HL-60/S4 treated with phorbol 12-myristate 13-acetate at 8.2 ng/mL for 4 days and 3 days (cell line): Measurements from ENCODE around the gene TAC1.
"Not testable (repeated sequence)": the region's sequence is repeated elsewhere in the genome, so short reads cannot be mapped to it uniquely, and the experiment has no call there.

Experiments used
- in situ Hi-C: fragments of 300-500 bp; cut with MboI; formaldehyde crosslinking; loops from 2 replicates; pipeline ENCODE4 v1.15.0; 2022; ENCODE audit warnings: low sequenced_read_pairs

Gene TAC1

GRCh38 chr7:97731736-97732564 is at the start of gene TAC1:
Gene TAC1 (plus strand): TSS chr7:97732086. CDS start chr7:97732613, 527 bp downstream.
- in situ Hi-C loops: no loop called here

DNA sequence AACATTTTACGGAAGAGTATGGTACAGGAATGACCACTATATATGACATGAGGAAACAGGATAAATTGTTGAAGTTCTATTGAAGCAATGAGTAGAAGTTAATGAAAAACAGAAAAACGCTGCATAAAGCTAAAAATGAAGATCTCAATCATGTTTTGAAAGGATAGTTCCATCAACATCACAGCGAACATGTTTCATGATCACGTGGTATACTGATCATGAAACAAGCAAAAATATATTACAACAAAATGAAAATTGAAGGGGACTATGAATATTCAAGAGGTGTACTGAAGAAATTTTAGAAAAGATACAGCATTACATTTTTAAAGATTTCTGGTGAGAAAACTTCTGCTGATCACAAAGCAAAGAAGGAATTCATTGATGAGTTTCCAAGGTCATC is 45.9 kb upstream of the TAC1 start:
- in situ Hi-C loops: no loop called here

DNA sequence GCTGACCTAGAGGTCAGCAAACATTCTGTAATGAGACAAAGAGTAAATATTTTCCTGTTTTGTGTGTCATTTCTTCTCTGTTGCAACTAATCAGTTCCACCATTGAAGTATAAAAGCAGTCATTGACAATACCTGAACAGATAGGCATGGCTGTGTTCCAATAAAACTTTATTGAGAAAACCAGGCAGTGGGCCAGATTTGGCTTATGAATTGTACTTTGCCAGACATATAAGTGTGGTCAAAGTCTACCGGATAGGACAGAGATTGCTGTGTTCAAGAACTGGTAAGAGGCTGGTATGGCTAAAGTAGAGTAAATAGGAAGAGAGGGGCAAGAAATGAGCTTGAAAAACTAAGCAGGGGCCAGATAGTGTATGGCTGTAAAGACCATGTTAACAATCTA is 38.3 kb upstream of the TAC1 start:
- in situ Hi-C loops: no loop called here

DNA sequence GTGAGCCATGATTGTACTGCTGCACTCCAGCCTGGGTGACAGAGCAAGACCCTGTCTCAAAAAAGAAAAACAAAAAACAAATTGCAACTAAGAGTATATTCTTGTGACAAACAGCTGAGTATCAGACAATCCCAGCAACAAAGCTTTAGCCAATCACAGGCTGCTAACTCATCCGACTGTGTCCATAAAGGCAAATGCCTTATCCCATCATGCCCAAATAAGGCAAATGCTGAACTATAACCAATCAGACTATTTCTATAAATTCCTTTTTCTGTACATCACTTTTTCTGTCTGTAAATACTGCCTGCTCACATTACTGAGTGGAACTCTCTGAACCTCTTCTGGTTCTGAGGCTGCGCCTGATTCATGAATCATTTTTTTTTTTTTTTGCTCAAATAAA is 37.5 kb upstream of the TAC1 start:
- in situ Hi-C loops: no loop called here

DNA sequence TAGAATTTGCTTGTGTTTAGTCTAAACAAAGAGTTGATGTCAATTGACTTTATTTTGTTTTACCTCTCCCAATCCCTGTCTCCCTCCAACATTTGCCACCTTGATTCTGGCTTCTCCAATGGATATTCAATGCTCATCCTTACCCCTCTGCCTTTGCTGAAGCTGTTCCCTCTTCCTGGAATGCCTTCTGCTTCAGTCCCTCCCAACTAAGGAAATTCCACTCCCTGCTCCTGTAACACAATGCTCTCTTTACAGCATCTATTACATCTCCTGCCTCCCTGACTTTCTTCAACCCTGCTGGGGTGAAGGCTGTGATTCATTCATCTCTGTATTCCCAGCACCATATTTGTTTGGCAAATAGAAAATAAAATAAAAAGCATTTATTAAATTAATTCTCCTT is 34.5 kb upstream of the TAC1 start:
- in situ Hi-C loops: no loop called here

- in situ Hi-C loops: no loop called here
Measured at GRCh38 chr7:97722386-97722785, 9.5 kb upstream of the TAC1 start.

DNA sequence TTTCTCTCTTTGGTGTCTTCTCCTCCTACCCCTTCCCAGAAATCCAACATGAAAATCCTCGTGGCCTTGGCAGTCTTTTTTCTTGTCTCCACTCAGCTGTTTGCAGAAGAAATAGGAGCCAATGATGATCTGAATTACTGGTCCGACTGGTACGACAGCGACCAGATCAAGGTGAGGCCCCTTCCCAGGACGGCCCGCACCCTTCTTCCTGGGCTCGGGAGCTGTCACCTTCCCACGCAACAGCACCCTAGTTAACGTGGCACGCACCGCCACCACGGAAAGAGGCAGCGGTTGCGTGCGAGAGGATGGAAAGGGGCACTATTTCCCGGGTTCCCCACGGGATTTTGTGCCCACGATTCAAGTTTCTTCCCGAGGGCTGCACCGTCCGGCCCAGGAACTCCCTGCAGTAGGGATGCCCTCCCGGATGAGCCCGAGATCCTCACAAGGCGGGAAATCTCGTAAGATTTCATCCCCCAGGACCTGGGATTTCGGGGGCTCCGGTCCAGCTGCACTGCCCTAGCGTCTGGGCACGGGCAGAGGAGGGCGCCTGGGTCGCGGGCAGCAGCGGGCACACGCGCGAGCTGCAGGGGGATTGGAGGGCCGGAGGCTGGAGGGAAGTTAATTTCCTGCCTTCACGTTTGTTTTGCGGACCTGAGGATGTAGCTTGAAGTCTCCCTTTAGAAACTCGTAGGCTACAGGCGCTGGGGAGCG is 834 bp downstream of the TAC1 start:
- in situ Hi-C loops: no loop called here

DNA sequence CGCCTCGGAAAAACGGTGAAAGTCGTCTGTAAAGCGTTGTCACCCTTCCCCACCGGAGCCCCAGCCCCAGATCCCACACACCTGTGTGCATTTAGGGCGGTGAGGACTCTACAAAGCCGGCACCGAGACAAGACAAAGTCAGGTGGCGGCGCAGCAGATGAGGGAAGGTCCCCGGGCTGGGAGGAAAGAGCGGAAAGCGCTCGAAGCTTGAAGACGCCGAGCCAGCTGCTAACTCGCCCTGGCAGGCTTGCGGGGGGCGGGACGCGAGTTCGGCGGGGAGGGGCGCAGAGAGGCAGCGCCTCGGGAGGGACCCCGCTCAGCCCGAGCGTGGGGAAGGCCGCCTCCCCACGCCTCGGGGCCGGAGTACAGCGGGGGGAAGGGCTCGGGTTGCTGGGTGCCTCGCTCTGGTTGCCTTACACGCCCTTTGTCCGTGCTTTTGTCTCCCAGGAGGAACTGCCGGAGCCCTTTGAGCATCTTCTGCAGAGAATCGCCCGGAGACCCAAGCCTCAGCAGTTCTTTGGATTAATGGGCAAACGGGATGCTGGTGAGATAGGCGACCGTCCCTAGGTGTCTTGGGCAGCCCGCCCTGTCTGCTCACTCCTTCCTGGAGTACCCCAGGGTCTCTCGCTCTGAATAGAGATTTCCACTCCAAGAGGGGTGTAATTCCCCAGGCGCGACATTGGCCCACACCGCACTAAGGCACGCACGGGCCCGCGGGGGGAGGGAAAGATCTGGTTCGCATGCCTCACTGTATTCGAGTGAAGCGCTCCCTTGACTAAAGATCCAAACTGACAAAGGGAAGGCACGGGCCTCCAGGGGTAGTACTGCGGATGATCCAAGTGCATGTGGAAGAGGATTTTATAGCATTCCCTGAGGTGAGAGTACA is 1.6 kb downstream of the TAC1 start:
- in situ Hi-C loops: no loop called here

GRCh38 chr7:97734255-97734654 is 2.4 kb downstream of the TAC1 start:
- in situ Hi-C loops: no loop called here

DNA sequence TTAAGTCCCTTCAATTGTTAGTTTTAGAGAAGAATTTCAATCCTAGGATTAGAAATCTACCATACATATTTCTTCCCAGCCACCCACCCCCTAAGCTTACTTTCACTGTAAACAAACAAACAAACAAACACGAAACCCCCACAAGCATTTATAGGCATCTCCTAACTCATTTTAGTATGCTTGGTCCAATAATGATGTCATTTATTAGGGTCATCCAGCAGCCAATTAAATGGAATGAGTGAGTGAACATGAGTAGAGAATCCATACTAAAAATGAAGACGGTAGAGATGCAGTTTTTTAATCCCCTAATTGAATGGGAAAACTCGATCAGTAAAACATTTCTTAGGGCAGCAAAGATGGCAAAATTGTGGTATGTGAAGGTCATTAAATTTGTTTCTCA is 3.2 kb downstream of the TAC1 start:
- in situ Hi-C loops: no loop called here

DNA sequence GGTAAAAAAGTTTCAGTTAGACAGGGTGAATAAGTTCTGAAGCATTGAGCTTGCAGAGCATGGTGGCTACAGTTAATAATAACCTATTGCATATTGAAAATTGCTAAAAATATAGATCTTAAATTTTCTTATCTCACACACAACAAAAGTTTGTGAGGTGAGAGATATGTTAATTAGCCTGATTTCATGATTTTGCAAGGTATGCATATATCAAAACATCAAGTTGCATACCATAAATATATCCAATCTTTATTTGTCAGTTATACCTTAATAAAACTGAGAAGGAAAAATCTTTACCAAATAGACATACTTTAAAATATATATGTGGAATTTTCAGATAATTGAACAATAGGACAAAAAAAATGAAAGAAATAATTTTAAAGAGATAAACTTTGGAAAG is 16.6 kb downstream of the TAC1 start:
- in situ Hi-C loops: no loop called here

- in situ Hi-C loops: no loop called here
Measured at GRCh38 chr7:97751566-97751965, 19.7 kb downstream of the TAC1 start.

- in situ Hi-C loops: no loop called here
Measured at GRCh38 chr7:97752215-97752614, 20.3 kb downstream of the TAC1 start.

GRCh38 chr7:97757824-97758223 is 25.9 kb downstream of the TAC1 start:
- in situ Hi-C loops: no loop called here

- in situ Hi-C loops: no loop called here
Measured at GRCh38 chr7:97770850-97771249, 39.0 kb downstream of the TAC1 start.

DNA sequence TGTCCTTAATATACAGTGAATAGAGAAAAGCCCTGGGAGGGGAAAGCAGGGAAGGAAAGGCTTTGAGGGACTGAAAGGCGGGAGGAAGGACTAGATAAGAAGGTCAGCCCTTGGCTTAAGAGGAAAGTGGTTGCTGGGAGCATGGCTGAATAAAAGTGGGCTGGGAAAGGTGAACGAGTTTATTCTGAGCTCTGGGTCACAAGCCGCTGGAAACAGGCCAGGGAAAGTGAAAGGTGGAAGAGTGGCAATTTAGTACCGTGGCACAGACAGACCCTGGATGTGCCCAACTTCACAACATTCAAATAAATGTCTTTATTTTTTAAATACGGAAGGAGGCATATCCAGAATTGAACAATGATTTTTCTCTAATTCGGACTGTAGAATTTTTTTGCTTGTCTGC is 39.7 kb downstream of the TAC1 start:
- in situ Hi-C loops: no loop called here

- in situ Hi-C loops: no loop called here
Measured at GRCh38 chr7:97772045-97772901, 40.4 kb downstream of the TAC1 start.

DNA sequence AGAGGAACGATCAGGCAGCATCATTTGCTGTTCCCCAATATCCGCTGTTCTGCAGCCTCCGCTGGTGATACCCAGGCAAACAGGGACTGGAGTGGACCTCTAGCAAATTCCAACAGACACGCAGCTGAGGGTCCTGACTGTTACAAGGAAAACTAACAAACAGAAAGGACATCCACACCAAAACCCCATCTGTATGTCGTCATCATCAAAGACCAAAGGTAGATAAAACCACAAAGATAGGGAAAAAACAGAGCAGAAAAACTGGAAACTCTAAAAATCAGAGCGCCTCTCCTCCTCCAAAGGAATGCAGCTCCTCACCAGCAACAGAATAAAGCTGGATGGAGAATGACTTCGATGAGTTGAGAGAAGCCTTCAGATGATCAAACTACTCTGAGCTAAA is 54.5 kb downstream of the TAC1 start:
- in situ Hi-C loops: not testable (repeated sequence)
